Activated CD4-positive, alpha-beta T cell treated with anti-CD3 and anti-CD28 coated beads, Interleukin-2, Interleukin-6, amounts not matched to agents 100 ng/mL and 50 ng/mL, durations not matched to agents 16 hours and 8 hours (primary cell): ENCODE results near the gene GALNT7.
"Not testable (repeated sequence)": the region's sequence is repeated elsewhere in the genome, so short reads cannot be mapped to it uniquely, and the experiment has no call there.

Experiments used
- DNase-seq: peaks from one replicate; pipeline ENCODE4 v3.0.0-alpha.2; 2020

The GALNT7 gene

DNA sequence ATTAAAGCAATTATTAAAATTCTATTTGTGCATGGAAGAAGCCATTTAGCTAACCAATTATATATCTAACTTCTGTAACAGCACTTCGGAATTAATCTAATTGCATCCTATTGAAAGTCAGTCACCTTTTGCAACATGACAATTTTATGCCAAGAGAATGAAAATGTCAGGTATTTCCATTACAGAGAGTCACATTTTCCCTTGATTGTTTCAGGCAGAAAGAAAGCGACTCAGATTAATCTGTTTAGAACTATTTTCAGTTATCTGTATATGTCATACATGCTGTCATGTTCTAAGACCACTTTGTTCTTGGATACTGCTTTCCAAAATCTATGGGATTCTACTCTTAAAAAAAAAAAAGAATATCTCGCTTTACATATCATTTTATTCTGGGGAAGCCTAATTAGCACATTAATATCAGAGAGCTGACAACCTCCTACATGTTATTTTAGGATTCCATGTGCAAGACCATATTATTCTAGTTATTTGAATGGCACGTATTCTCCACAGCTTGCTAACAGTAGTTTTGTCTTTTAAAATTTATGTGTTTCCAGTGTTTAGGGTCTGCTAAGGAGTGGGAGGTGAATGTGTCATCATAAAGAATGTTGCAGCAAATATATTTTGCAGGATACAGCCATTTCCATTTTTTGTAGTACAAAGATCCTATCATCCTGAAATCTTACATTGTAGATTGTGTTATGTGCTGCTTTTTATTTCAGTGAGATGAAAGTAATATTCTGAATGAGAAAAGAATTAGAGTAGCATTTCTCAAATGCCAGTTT lies 31.7 kb downstream of the GALNT7 start:
- no peak for DNase-seq

DNA sequence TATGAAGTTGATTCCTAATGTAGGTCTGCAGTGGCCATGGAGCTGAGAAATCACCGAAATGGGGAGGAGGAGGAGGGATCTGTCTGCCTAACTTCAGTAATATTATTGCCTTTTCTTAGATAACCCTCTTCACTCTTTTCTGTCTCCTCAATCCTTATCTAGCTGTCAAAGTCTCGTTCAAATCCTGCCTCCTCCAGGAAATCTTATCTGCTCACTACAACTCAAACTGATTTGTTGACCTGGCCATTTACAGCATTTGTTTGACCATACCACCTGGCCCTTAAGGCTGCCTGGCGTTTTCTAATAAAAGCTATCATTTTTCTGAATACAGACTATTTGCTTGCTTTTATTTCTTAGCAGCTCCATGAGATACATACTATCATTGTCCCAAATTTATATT lies 33.8 kb downstream of the GALNT7 start:
- DNase-seq: no peak

DNA sequence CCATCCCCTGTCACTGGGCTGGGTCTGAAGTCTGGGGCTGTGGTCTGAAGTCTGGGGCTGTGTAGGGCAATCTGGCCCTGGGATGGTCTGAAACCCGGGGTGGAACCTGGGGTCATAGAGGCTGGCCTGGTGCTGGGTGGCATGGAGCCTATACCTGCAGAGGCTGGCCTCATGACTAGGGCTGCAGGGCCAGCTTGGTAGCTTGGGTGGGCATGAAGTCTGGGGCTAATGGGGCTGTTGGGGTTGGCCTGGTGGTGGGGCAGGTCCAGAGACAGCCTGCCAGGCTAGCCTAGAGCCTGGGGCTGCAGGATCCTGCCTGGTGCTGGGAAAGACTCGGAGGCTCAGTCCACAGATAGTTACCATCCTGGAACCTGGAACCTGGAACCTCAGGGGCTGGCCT lies 37.0 kb downstream of the GALNT7 start:
- DNase-seq: no peak

DNA sequence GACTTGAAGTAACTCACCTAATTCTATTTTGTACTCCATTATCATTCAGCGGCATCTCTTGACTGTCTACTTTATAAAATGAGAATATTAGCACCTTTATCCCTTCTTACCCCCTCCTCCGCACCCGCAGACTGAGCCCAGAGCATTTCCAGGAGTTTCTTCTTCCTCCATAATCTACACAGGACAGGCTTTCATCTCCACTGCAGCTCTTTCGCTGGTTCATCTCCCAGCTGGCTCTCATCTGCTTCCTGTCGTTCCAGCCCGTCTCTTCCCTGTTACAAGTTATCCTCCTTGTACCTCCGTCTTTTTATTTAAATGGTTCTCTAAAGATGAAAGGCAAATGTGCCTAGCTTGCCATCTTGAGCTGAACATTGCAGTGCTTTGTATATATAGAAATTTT lies 39.8 kb downstream of the GALNT7 start:
- DNase-seq: no peak

DNA sequence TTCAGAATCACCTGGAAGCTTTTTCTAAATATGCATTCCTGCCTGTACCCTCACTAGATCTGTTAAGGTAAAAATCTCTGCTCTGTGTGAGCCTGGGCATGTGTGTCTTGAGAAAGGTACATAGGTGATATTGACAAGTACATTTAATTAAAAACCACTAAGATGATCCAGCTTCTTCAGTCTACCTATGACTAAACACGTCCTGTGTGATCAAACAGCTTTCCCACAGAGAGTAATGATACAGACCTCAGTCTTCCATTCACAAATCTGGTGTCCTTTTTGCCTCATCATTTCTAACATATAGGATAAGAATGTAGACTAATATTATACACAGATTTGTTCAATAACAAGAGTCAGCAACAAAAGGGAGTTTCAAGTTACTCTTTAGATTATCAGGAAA lies 42.6 kb downstream of the GALNT7 start:
- DNase-seq: no peak

DNA sequence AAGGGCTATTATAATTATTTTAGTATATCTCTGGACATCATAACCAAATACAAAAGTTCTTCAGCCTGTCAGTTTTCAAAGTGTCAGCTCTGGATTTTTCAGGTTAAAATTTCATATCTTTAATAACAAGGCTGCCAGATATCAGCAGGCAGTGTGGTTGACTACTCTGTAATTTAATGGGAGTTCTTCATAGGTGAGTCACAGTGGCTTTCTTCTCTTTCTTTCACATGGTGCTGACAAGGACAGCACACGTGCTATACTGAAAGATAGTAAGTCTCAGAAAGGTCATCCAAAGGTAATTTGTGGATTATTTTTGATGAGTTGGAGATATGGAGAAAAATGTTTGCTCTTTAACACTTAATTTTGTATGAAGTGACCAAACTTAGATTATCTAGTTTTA lies 43.2 kb downstream of the GALNT7 start:
- DNase-seq: no peak

DNA sequence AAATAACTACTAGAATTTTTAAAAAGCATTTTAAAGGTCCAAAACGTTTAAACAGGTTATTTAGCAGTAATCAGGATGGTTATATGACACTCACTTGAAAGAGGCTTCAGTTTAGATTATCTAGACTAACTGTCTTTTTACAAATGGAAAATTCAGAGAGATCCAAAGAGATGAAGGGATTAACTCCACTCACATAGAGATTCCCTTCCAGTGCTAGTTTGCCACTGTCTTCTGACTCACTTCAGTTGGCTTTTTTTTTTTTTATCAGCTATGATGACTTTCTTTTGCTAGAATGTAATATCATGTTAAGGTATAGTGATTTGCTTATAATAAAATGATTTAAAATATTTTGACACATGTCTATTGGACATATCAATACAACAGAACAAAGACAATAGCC lies 43.8 kb downstream of the GALNT7 start:
- no peak for DNase-seq

DNA sequence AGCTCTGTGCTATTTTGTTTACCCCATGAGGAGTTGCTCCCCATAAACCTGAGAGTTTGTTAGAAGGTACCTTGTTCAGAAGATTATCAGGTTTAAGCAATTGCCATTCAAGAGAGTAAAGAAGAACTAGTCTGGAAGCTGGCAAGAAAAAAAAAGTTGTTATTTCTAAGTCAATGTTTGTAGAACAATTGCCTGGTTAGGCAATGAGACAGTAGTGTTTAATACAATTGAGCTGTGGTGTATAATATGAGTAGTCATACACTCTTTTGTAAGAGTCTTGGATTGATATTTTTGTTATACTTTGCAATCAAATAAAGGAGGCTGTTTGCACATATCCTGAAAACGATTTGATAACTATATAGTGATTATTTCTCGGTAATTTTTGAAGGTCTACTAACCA lies 44.7 kb downstream of the GALNT7 start:
- DNase-seq: no peak

DNA sequence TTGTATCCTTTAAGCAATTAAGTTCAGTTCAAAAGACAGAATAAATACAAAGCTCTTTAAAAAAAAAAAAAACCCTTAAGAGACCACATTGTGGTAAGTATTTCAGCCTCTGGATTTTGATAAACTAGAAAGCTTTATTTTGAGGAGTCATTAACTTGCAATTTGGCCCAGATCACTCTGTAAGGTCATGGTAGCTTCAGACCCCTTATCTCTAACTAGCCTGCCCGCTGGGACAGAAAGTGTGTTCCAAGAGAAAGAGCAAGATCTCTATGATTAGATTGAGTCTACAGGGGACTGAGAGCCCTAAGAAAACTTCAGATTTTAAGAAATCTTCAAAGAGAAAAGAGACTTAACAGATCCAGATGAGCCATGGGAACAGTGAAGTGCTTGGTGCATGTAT lies 45.6 kb downstream of the GALNT7 start:
- no peak for DNase-seq

DNA sequence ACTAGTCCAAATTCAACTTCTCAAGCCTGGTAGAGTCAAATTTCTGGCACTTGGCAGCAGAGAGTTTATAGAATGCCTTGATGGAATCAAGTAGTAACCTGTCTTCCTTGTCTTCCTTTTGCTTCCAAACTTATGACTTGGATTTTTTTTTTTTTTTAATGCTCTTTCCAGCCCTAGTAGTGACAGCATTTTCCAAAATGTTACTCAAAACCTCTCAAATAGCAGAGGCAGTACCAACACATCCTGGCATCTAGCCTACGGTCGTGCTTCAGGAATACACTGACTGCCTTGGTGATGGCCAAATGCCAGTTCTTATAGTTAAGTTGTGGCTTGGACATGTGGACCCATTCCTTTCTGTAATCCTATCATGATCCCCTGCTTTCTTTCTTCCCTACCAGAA lies 46.0 kb downstream of the GALNT7 start:
- DNase-seq: no peak

DNA sequence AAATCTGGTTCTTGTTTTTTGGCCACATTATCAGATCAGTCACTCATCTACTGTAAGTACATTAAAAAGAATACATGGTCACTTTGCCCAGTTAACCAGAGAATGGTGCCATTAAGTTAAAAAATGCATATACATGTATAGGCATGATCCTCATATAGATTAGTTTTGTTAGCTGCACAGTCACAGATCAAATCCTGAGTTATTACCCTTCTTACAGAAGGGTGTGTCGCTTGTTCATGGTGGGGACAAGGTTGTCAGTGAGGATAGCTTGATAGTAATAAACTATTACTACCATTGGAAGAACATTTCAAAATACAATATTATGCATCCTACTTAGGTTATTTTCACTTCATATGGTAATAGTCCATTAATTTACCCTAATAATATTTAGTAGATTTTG lies 48.5 kb downstream of the GALNT7 start:
- DNase-seq: no peak

DNA sequence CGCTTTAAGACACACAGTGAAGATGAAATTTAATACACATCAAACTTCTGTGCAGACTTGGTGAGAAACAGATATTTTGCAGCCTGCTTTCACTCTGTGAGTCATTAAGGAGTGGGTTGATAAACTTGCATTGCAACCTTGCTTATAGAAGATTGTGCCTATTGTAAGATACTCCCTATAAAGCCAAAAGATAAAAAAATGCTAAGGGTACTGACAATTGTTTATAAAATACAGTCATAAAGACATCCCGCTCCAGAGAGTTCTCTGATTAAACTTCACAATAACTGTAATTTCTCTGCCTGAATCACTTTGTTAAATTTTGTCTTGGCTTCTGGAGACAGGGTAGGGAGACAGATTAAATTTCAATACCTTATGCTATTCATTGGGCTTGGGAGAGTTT lies 49.1 kb downstream of the GALNT7 start:
- no peak for DNase-seq

DNA sequence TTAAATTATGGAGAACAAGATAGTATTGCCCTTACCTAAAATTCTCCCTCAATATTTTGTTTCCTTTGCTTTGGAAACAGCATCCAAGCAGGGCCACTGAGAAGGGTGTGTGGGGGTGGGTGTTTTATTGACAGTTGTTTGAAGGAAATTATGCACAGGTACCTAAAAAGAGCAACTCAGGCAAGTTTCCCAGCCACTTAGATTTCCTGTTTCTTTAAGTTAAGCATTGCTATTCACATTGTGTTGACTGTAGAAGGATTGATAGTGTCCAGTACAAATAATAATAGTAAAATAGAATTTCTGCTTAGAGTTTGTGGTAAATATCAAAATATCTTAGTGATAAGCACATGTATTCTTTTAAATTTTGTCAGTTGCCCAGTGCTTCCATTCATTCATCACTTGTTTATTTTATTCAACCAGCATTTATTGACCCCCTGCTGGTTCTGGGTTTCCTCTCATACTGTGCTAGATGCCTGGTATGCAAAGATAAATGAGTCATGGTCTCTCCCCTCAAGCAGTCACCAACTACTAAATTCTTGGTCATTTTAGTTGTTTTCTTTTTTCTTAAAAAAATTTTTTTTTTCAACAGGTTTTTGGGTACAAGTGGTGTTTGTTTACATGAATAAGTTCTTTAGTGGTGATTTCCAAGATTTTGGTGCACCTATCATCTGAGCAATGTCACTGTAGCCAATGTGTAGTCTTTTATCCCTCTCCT lies 50.0 kb downstream of the GALNT7 start:
- no peak for DNase-seq

DNA sequence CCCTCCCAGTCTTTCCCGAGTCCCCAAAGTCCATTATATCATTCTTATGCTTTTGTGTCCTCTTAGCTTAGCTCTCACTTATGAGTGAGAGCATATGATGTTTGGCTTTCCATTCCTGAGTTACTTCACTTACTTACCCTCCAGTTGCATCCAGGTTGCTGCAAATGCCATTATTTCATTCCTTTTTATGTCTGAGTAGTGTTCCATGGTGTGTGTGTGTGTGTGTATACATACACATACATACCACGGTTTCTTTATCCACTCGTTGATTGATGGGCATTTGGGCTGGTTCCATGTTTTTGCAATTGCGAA lies 50.5 kb downstream of the GALNT7 start:
- DNase-seq: not testable (repeated sequence)

DNA sequence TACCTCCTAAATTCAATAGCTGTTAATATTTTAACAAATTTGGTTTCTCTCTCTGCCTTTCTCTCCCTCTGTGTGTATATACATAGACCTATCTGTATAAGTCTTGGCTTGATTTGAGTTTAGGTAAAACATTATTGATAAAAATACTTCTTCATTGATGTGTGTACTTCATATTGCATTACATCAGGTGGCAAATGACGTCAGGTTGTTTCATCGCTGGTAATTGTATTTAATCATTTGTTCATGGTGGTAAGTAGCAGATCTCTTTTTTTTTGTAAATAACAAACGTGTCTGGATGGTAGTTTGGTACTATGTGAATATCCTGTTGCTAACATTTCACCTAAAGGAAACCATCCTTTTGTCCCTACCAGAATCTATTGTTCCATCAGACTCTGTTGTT lies 55.1 kb downstream of the GALNT7 start:
- no peak for DNase-seq

DNA sequence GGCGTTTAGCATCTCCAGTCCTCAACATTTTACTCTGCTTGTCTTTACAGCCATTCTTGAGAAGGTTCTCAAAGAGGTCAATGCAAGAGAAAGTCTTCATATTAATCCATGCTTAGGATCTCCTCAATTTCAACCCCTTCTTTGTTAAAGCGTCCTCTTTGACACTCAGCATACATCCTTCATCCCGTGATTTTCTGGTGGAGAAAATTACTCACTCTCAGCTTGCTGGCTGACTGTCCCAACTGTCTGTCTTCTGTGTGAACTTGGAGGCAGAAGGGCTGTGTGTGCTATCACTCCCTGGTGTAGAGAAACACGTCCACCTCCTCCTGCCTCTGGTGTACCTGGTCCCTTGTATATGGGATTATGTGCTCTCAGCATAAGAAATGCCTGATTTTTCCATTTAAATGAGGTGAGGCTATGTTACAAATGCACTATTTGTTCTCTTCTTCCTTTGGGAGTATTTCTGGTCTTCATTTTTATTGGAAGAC lies 57.8 kb downstream of the GALNT7 start:
- no peak for DNase-seq

DNA sequence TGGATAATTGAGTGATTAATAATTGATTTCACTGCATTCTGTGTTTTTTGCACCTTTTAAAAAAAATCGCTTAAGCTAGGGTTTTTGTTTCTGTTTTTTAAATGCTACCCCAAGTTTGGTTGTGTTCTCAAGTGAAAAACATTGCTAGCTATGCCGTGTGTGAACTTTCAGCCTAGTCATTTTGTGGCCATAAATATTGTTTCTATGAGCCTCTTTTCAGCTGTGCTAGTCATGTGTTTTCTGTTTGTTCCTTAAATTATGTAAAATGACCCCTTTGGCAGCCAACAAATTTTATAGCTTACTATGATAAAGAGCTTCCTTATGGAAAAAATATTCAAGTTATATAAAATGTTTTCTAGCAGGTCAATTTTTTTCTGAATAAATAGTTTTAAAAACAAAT lies 59.1 kb downstream of the GALNT7 start:
- DNase-seq: no peak

DNA sequence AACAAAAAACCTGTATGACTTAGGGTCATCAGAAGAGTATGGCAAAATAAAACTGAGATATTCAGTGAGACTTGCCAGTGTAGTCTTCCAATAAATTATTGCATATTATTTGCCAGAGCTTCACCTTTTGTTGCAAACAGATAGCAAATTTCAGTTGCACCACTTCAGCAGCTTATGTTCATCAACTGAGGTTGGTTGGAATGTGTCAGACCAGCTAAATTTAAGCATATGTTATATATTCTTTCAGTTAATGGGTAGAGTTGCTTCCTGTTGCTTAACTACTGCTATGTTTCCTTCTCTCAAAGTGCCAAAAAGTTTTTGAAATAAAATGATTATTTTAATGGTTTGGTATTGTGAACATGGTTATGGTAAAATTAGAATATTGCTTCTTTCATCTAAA lies 61.5 kb downstream of the GALNT7 start:
- no peak for DNase-seq

DNA sequence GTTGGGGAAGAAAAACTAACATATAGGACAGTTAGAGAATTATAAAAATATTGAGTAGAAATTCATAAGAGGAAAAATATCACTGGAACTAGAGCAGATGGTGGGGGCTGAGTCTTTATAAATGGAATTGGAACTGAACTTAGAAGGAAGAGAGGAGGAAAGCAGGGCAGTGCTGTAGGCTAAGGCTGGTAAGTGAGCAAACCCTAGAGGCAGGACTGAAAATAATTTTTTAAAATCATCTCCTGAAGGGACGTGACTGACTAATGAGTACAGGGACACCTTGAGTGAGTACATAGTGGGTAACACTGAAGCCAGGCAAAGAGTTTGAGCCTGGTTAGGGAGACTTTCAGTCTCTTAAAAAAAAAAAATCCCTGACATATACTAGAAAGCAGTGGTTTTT lies 63.3 kb downstream of the GALNT7 start:
- no peak for DNase-seq

DNA sequence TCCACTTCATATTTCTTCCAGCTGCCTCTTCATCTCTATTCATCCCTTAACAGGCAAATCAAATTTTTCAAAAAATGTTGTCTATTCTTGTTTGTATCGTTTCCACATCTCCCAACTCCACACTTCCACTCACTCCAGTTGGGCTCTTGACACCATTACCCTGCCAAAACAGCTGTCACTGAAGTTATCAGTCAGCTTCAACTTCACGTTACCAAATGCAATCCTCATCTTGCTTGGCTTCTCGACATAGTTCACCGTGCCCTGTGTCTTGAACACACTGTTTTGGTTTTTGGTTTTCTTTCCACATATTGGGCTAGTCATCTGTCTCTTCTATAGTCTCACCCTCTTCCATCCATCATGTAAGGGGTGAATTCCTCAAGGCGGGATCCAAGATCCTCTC lies 65.2 kb downstream of the GALNT7 start:
- DNase-seq: no peak

DNA sequence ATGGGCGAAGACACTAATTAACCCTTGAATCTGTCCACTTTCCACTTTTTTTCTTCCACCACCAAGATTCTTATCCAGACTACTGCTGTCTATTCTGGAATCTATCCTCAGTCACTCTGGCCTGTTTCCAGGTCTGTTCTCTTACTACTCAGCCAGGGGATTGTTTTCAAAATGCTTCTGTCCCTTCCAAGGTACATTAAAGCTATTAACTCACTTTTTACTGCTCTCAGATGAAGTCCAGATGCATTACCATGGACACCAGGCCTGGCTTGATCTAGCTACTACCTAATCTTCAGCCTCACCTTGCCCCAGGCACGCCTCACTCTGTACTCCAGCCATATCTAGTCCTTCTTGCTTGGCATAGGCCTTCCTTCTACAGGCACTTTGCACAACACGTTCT lies 66.4 kb downstream of the GALNT7 start:
- no peak for DNase-seq

DNA sequence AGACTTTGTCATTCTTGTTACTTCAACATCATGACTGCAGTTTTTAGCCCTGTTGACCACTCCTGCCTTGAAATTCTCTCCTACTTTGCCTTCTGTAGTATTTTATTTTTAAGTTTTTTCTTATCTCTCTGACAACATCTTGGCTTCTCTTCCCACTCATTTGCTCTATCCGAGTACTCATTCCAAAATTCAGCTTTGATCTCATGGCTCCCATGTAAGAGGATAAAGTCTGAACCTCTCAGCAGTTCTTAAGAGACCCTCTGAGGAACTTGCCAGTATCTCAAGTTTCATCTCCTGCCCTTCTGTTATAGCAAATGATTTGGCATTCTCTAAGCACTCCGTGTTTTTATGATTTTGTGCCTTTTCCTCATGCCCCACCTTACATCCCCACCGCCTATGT lies 67.7 kb downstream of the GALNT7 start:
- DNase-seq: no peak

DNA sequence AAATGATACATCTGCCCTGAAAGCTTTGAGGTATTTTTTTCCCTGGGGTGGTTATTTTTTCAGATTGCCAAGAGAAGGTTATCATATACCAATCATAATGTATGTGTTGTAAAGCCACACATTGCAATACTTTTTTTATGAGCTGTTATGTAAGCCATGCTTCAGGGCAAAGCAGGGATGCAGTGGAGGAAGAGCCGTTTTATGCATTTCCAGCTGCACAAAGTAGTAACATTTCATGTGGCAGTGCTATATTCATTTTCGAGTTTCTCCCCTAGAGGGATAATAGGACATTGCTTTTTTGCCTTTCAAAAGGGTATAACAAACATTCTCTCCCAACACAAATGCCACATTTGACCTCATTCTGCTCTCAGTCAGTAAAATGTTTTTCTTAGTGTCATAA lies 68.5 kb downstream of the GALNT7 start:
- DNase-seq: no peak

DNA sequence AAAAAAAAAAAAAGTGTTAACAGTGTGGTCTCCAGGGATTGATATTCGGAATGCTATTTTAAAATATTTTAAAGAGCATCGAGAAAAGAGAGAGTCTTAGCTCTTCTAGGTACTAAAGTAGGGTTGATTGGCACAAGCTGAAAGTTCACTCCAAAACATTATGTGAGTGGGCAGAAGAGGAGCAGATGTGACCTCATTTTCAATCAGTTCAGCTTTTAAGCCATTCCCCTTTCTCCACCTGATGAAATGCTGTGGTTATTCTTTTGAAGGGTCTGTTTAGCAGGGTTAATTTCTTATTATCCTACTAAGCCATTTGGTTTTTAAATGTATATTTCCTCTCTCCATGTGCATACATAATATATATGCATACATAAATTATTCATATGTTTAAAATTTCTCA lies 69.2 kb downstream of the GALNT7 start:
- DNase-seq: no peak

DNA sequence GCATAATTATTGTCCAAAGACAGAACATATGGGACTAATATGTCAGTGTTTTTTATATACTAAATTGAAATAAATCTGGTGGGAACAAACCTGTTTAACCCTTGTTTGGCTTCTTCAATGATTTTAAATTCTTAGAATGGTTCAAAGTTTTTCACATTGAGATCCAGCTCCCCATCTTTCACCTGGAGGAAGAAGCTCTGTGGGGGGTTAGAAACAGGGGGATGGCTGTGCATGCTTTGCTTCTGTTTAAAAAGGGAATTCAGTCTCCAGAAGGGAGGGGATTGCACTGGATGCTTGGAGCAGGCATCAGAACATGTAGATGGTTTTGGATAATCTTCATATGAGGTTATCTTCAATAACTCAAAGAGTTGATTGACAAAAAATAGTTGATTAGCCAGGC lies 72.1 kb downstream of the GALNT7 start:
- DNase-seq: no peak
